ENCODE data around the gene GATB.

The GATB gene

GRCh38 chr4:151797131-151797530 is 36.3 kb upstream of the GATB start:
- Mint-ChIP-seq H3K4me1 (no peaks in the 10 kb centered on the region), H3K27ac (no peak overlapping the region), H3K36me3 (no peaks in the 10 kb centered on the region), H3K4me3 (no peak overlapping the region), H3K9me3 (peaks cover 2% of the 10 kb centered on the region)
- ATAC-seq, result no peak
- DNase-seq (ENCODE audit: low spot score in 2 of 2), result no peak

DNA sequence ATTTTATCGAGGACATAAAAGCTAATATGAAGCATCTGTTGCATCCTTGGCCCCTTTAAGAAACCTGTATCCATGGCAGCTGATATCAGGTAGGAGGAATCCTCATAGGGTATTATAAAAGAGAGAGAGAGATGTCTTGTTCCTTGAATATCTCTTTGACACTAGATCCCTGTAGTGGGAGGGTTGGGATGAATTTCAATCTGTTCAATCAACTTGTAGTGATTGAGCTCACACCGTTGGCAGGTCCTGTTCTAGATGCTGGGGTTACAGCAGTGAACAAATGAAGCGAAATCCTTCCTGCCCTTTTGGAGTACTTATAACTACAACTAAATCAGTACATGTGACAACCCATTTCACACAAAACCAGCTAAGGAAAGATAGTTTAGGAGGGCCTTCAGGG is 35.3 kb upstream of the GATB start:
- H3K9me3 Mint-ChIP-seq, result peaks cover 2% of the 10 kb centered on the region
- no peak overlapping the region for H3K27ac Mint-ChIP-seq
- no peak for ATAC-seq
- DNase-seq (ENCODE audit: low spot score in 2 of 2), result no peak
- no peaks in the 10 kb centered on the region for H3K4me1 Mint-ChIP-seq
- H3K36me3 Mint-ChIP-seq, result no peaks in the 10 kb centered on the region
- no peak overlapping the region for H3K4me3 Mint-ChIP-seq

DNA sequence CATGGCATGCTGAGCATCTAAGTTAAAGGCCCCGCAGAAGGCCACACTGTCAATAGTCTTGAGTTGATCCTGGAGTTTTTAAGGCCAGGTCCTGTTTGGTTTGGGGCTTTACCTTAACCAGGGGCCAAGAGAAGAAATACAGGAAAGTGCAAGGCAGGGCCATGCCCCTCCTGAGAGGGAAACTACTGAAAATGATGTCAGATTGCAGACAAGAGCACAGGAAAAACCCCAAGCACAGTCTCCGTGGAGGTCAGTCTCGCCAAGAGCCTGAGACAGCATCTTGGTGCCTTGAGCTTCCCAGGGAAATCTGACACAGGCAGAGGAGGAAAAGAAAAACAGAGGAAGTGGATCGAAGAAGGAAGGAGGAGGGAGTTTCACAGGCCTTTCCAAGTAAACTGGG is 32.2 kb upstream of the GATB start:
- no peak for DNase-seq (ENCODE audit: low spot score in 2 of 2)
- no peaks in the 10 kb centered on the region for H3K4me1 Mint-ChIP-seq
- no peaks in the 10 kb centered on the region for H3K36me3 Mint-ChIP-seq
- no peak overlapping the region for H3K27ac Mint-ChIP-seq
- ATAC-seq, result no peak
- H3K4me3 Mint-ChIP-seq, result no peak overlapping the region
- H3K9me3 Mint-ChIP-seq, result no peaks in the 10 kb centered on the region

GRCh38 chr4:151792530-151792929 is 31.7 kb upstream of the GATB start:
- ATAC-seq, result no peak

DNA sequence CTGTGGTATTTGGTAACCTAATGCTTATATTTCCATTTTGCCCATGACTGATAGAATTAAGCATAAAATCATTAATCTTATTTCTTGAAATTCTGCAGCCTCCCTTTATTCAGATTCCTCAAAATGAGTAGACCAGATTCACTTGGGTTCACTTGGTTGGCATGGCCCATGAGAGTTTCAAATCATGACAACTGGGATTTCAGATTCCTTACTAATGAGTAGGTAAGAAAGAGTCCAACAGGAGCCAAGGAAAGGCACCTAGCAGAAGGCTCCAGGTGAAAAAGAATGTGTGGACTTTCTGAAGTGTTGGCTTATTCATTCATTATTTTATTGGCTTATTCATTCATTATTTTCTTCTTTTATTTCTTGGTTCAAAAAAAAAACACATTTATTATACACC is 27.2 kb upstream of the GATB start:
- H3K9me3 Mint-ChIP-seq, result no peaks in the 10 kb centered on the region
- no peak overlapping the region for H3K27ac Mint-ChIP-seq
- H3K4me1 Mint-ChIP-seq, result no peaks in the 10 kb centered on the region
- DNase-seq (ENCODE audit: low spot score in 2 of 2), result no peak
- no peak overlapping the region for H3K4me3 Mint-ChIP-seq
- no peak for ATAC-seq
- H3K36me3 Mint-ChIP-seq, result no peaks in the 10 kb centered on the region

More at GRCh38 chr4:151792530-151792929, 31.7 kb upstream of the GATB start:
- no peak overlapping the region for H3K27ac Mint-ChIP-seq
- no peaks in the 10 kb centered on the region for H3K9me3 Mint-ChIP-seq
- no peak overlapping the region for H3K4me3 Mint-ChIP-seq
- DNase-seq (ENCODE audit: low spot score in 2 of 2), result no peak
- no peaks in the 10 kb centered on the region for H3K36me3 Mint-ChIP-seq
- no peaks in the 10 kb centered on the region for H3K4me1 Mint-ChIP-seq

- H3K27ac Mint-ChIP-seq, result no peak overlapping the region
- no peaks in the 10 kb centered on the region for H3K36me3 Mint-ChIP-seq
- no peak for DNase-seq (ENCODE audit: low spot score in 2 of 2)
- H3K9me3 Mint-ChIP-seq, result no peaks in the 10 kb centered on the region
- ATAC-seq, result no peak
- no peak overlapping the region for H3K4me3 Mint-ChIP-seq
- H3K4me1 Mint-ChIP-seq, result no peaks in the 10 kb centered on the region
Measured at GRCh38 chr4:151786158-151786495, 25.3 kb upstream of the GATB start.

DNA sequence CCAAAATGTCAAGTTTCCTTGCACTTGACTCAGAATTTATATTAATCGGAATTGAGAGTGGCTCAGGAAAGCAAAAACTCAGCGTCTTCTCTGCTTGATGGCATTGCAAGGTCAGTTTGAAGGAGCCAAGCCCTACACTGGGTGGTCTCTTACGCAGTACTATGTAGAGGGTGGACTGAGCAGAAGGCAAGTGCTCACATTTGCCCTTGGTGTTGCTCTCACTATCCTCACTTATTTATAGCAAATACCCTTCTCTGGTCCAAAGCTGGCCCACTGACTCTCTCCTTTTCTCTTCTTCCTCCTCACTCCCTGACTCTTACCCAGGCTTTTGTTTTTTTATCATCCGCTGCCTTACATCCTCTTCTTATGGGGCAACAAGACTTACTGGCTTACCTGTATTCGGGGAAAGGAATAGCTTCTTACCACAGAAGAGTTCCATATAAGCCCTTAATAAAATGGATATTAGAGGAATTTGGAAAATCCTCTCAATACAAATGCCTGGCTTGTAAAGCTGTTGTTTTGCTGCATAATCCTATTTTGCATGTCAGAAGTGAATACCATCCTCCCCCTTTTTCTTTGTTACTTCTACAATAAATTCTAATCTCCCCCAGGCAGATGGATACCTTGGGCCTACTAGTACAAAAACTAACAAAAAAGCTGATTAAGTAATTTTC is 24.8 kb upstream of the GATB start:
- Mint-ChIP-seq H3K27ac (no peak overlapping the region), H3K9me3 (no peaks in the 10 kb centered on the region), H3K4me1 (no peaks in the 10 kb centered on the region), H3K36me3 (no peaks in the 10 kb centered on the region), H3K4me3 (no peak overlapping the region)
- no peak for DNase-seq (ENCODE audit: low spot score in 2 of 2)
- ATAC-seq, result no peak

DNA sequence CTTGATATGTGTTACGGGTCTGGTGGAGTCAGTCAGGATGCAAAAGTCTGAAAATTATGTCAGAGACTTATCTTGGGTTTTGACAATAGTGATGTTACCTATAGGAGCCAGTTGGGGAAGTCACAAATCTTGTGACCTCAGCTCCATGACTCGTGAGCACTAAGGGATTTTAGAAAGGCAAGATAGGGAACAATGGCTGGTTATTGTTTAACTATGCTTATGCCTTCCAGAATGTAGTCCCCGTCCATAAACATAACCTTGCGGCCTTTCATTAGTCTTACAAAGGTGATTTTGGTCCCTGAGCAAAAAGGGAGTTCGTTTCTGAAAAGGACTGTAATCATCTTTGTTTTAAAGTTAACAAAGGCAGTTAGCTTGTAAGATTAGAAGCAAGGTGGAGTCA is 23.9 kb upstream of the GATB start:
- Mint-ChIP-seq H3K4me1 (no peaks in the 10 kb centered on the region), H3K4me3 (no peak overlapping the region), H3K9me3 (no peaks in the 10 kb centered on the region), H3K36me3 (no peaks in the 10 kb centered on the region), H3K27ac (no peak overlapping the region)
- ATAC-seq, result no peak
- DNase-seq (ENCODE audit: low spot score in 2 of 2), result no peak

DNA sequence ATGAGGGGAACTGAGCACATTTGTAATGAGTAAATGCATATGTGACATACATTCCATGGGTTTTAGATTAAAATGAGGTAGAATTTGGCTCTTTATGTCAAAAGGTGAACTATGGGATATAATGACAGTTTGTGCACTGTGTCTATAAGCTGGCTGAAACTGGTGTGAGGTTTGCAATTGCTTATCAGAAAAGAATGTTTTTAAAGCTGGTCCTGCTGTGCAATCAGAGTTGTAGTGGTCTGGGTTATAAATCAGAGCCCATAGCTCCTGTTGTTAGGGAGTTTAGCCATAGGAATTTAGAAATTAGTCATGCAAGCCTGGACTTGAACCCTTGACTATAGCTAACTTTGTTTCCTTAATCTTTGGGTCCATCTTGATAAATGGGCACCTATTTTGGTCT is 23.1 kb upstream of the GATB start:
- DNase-seq (ENCODE audit: low spot score in 2 of 2) (no peak), ATAC-seq (no peak)
- Mint-ChIP-seq H3K27ac (no peak overlapping the region), H3K4me1 (no peaks in the 10 kb centered on the region), H3K9me3 (no peaks in the 10 kb centered on the region), H3K36me3 (no peaks in the 10 kb centered on the region), H3K4me3 (no peak overlapping the region)

DNA sequence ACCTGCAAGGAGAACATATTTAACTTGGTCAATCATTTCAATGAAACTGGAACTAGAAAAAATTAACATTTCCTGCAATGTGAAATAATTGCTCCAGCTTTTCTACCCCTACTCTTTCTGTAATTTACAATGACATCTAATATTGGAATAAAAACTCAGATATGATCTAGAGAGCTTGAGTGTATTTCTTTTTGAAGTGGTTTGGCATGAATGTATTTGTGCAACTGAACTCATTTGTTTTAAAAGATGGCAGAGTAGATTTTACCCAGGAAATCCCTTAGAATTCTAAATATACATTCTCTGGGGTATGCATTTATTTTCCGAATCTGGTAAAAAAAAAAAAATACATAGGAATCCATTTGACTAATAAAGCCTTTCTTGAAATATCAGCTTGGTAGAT is 21.5 kb upstream of the GATB start:
- no peak overlapping the region for H3K4me3 Mint-ChIP-seq
- no peak for DNase-seq (ENCODE audit: low spot score in 2 of 2)
- ATAC-seq, result no peak
- H3K36me3 Mint-ChIP-seq, result no peaks in the 10 kb centered on the region
- no peaks in the 10 kb centered on the region for H3K9me3 Mint-ChIP-seq
- no peaks in the 10 kb centered on the region for H3K4me1 Mint-ChIP-seq
- no peak overlapping the region for H3K27ac Mint-ChIP-seq

- no peak overlapping the region for H3K27ac Mint-ChIP-seq
- DNase-seq (ENCODE audit: low spot score in 2 of 2), result no peak
- peaks cover 2% of the 10 kb centered on the region for H3K9me3 Mint-ChIP-seq
- H3K36me3 Mint-ChIP-seq, result no peaks in the 10 kb centered on the region
- no peak overlapping the region for H3K4me3 Mint-ChIP-seq
- H3K4me1 Mint-ChIP-seq, result no peaks in the 10 kb centered on the region
- no peak for ATAC-seq
Measured at GRCh38 chr4:151781026-151781425, 20.2 kb upstream of the GATB start.

DNA sequence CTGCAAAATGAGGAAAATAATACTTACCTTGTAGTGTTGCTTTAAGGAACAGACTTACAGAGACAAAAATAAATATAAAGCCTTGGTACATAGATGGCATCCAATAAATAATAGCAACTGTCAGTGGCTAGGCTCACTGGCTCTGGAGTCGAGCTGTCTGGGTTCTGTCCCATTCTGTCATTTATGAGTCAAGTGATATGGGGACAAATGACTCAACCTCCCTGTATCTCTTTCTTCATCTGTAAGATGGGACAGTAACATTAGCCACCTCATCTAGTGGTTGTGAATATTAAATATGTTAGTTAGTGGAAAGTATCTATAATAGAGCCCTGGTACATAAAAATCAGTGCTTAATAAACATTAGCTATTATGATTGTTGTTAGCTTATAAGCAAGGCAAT is 16.7 kb upstream of the GATB start:
- no peaks in the 10 kb centered on the region for H3K4me1 Mint-ChIP-seq
- H3K9me3 Mint-ChIP-seq, result peaks cover 11% of the 10 kb centered on the region
- H3K27ac Mint-ChIP-seq, result no peak overlapping the region
- ATAC-seq, result peak; percentile 62
- DNase-seq (ENCODE audit: low spot score in 2 of 2), result no peak
- no peaks in the 10 kb centered on the region for H3K36me3 Mint-ChIP-seq
- H3K4me3 Mint-ChIP-seq, result no peak overlapping the region

- no peaks in the 10 kb centered on the region for H3K36me3 Mint-ChIP-seq
Measured at GRCh38 chr4:151774324-151774723, 13.5 kb upstream of the GATB start.

DNA sequence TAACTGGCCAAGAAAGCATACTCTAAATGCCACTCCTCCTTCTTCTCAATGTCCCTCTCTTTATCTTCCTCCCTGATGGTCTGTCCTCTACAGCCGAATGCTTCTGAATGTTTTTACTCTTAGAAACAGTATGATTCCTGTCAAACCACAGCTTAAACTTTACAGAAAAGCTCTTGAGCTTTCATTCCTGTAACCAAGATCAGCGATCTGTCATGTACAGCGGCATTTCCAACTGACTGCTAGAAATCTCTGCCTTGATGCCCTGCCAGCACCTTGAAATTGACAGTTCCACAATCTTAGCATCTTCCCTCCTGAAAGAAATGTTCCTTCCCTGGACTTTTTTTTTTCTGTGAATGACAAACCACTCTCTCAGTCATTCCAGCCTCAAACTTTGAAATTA is 11.5 kb upstream of the GATB start:
- Mint-ChIP-seq H3K27ac (no peak overlapping the region), H3K4me3 (no peak overlapping the region), H3K4me1 (no peaks in the 10 kb centered on the region), H3K36me3 (no peaks in the 10 kb centered on the region), H3K9me3 (peaks cover 11% of the 10 kb centered on the region)
- ATAC-seq, result no peak
- DNase-seq (ENCODE audit: low spot score in 2 of 2), result no peak

More at GRCh38 chr4:151774324-151774723, 13.5 kb upstream of the GATB start:
- H3K4me1 Mint-ChIP-seq, result no peaks in the 10 kb centered on the region
- H3K27ac Mint-ChIP-seq, result no peak overlapping the region
- no peak for DNase-seq (ENCODE audit: low spot score in 2 of 2)
- ATAC-seq, result no peak
- peaks cover 11% of the 10 kb centered on the region for H3K9me3 Mint-ChIP-seq
- H3K4me3 Mint-ChIP-seq, result no peak overlapping the region

DNA sequence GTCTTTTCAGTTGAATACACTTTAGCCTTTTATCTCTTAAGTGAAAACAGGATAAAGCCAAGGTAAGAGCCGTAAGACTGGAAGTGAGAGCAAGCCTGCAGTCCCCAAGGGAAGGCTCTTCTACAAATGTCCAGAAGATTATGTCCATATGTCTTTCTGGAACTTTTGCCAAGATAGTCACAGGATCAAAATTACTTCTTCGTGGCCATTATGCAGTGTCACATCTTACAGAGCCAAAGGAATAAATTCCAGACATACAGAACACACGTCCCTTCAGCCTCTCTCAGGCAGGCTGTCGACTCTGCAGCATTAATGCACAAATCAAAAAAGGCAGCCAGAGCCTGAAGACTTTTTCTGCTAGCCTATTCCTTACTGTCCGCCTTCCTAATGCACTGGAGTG is 10.9 kb upstream of the GATB start:
- DNase-seq (ENCODE audit: low spot score in 2 of 2), result no peak
- Mint-ChIP-seq H3K36me3 (no peaks in the 10 kb centered on the region), H3K9me3 (peaks cover 11% of the 10 kb centered on the region), H3K27ac (no peak overlapping the region), H3K4me3 (no peak overlapping the region), H3K4me1 (no peaks in the 10 kb centered on the region)
- ATAC-seq, result no peak

GRCh38 chr4:151770154-151770553 is 9.3 kb upstream of the GATB start:
- Mint-ChIP-seq H3K27ac (no peak overlapping the region), H3K9me3 (peaks cover 6% of the 10 kb centered on the region), H3K4me3 (no peak overlapping the region), H3K36me3 (no peaks in the 10 kb centered on the region), H3K4me1 (no peaks in the 10 kb centered on the region)
- ATAC-seq (peak; percentile 52), DNase-seq (ENCODE audit: low spot score in 2 of 2) (no peak)

DNA sequence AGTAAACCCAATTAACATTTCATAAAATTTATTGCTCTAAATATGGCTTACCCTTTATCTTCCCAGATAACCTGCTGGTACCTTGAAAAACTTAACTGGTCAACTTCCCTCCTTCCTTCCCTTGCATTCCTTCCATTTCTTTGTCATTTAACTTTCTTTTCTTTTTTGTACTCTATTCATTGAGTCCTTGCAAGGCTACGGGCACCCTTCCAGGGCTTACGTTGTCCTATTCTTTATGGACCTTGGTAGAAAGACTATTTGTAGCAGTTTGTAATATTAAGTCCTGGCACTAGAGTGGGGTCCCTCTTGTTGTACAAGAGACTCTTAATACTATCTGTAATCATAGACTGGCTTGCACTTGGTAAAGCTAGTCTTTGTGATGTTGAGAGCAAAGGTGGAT is 8.0 kb upstream of the GATB start:
- Mint-ChIP-seq H3K27ac (no peak overlapping the region), H3K4me3 (no peak overlapping the region), H3K9me3 (no peaks in the 10 kb centered on the region), H3K36me3 (no peaks in the 10 kb centered on the region), H3K4me1 (no peaks in the 10 kb centered on the region)
- no peak for ATAC-seq
- no peak for DNase-seq (ENCODE audit: low spot score in 2 of 2)
